PFSK-1 (cell line): Measurements from ENCODE around the gene RETREG1.

Source experiments
- FOXP2 ChIP-seq: optimal IDR thresholded peaks from 2 replicates; pipeline ENCODE3; 2011; ENCODE audit warnings: borderline replicate concordance, control low read depth, inconsistent platforms; ENCODE audit not compliant: insufficient read depth; ENCODE audit errors: extremely low read length, extremely low read depth
- POLR2AphosphoS5 ChIP-seq: IDR thresholded peaks from 2 replicates; pipeline ENCODE4 v1.6.1; 2012; ENCODE audit warnings: low read depth, mild to moderate bottlenecking, control low read depth, low read length, moderate library complexity
- SIN3A ChIP-seq: IDR thresholded peaks from 2 replicates; pipeline ENCODE4 v1.6.1; 2012; ENCODE audit warnings: mild to moderate bottlenecking, low read length, moderate library complexity, borderline replicate concordance; ENCODE audit not compliant: insufficient read depth
- TAF1 ChIP-seq: IDR thresholded peaks from 2 replicates; pipeline ENCODE4 v1.6.1; 2012; ENCODE audit warnings: low read length, control low read depth, borderline replicate concordance; ENCODE audit not compliant: insufficient read depth
- TF ChIP-seq, protein P1 (sequence below), 2 experiments: IDR thresholded peaks; 2 replicates each; pipeline versions ENCODE4 v1.6.1 to v1.8.0; 2011 to 2012; ENCODE audit warnings: low read depth in 2 of 2, low read length in 2 of 2, control low read depth in 1 of 2, inconsistent platforms in 1 of 2, mild to moderate bottlenecking in 1 of 2, moderate library complexity in 1 of 2; ENCODE audit not compliant: insufficient read depth in 1 of 2

RETREG1 gene

DNA sequence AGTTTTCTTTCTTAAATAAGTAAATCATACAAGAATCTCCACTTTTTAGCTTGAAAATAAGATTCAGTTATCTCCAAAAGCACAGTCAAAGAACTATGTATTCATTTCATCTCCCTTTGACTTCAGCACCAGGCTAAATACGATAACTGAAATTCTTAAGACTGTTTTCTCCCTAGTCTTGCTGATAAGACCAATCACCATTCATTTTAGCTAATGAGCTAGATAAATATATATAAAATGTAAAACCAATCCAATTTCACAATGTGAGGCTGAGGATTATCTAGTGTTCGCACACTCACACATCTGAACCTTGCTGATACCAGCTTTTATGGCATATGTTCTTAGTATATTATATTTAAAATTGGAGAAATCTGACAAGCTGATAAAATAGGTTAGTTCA is 133.9 kb downstream of the RETREG1 start:
- TF ChIP-seq, protein P1, sequence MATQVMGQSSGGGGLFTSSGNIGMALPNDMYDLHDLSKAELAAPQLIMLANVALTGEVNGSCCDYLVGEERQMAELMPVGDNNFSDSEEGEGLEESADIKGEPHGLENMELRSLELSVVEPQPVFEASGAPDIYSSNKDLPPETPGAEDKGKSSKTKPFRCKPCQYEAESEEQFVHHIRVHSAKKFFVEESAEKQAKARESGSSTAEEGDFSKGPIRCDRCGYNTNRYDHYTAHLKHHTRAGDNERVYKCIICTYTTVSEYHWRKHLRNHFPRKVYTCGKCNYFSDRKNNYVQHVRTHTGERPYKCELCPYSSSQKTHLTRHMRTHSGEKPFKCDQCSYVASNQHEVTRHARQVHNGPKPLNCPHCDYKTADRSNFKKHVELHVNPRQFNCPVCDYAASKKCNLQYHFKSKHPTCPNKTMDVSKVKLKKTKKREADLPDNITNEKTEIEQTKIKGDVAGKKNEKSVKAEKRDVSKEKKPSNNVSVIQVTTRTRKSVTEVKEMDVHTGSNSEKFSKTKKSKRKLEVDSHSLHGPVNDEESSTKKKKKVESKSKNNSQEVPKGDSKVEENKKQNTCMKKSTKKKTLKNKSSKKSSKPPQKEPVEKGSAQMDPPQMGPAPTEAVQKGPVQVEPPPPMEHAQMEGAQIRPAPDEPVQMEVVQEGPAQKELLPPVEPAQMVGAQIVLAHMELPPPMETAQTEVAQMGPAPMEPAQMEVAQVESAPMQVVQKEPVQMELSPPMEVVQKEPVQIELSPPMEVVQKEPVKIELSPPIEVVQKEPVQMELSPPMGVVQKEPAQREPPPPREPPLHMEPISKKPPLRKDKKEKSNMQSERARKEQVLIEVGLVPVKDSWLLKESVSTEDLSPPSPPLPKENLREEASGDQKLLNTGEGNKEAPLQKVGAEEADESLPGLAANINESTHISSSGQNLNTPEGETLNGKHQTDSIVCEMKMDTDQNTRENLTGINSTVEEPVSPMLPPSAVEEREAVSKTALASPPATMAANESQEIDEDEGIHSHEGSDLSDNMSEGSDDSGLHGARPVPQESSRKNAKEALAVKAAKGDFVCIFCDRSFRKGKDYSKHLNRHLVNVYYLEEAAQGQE (IDR thresholded peaks at IDR 0.05; ENCODE audit: insufficient read depth in 1 of 2, low read depth in 2 of 2, low read length in 2 of 2) = no peak
- TF ChIP-seq SIN3A (no peak), FOXP2 (no peak), POLR2AphosphoS5 (no peak), TAF1 (no peak)

- TF ChIP-seq TAF1 (no peak), POLR2AphosphoS5 (no peak), FOXP2 (no peak), SIN3A (no peak)
- TF ChIP-seq, protein P1 (IDR thresholded peaks at IDR 0.05; ENCODE audit: insufficient read depth in 1 of 2, low read depth in 2 of 2, low read length in 2 of 2) = no peak
Measured at GRCh38 chr5:16480821-16481538, 135.8 kb downstream of the RETREG1 start.

DNA sequence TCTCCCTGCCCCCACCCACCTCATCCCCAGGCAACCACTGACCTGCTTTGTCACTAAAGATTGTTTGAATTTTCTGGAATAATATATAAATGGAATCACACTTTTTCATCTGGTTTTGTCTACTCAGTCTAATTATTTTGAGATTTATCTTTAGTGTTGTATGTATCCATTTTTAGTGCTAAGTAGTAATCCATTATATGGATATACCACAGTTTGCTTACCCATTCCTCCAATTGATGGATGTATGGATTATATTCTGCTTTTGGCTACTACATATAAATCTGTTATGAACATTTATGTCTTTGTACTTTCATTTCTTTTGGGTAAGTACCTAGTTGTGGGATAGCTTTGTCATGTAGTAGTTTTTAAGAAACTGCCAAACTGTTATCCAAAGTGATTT is 136.7 kb downstream of the RETREG1 start:
- TF ChIP-seq FOXP2 = no peak

GRCh38 chr5:16477541-16477940 is 139.3 kb downstream of the RETREG1 start:
- TF ChIP-seq SIN3A = no peak
- no peak for TF ChIP-seq FOXP2
- no peak for TF ChIP-seq TAF1
- TF ChIP-seq, protein P1 (IDR thresholded peaks at IDR 0.05; ENCODE audit: insufficient read depth in 1 of 2, low read depth in 2 of 2, low read length in 2 of 2) = no peak
- no peak for TF ChIP-seq POLR2AphosphoS5

GRCh38 chr5:16471387-16471786 is 145.4 kb downstream of the RETREG1 start:
- TF ChIP-seq FOXP2 (no peak), TAF1 (no peak), POLR2AphosphoS5 (no peak), SIN3A (no peak)
- TF ChIP-seq, protein P1 (IDR thresholded peaks at IDR 0.05; ENCODE audit: insufficient read depth in 1 of 2, low read depth in 2 of 2, low read length in 2 of 2) = no peak
